Panc1 (cell line): ENCODE data around the gene TNNC2.

Source experiments
- CTCF ChIP-seq: fragments of 450-650 bp; IDR thresholded peaks from 2 replicates; pipeline ENCODE4 v1.5.1; 2017; ENCODE audit warnings: mild to moderate bottlenecking
- POLR2AphosphoS5 ChIP-seq: IDR thresholded peaks from 2 replicates; pipeline ENCODE4 v1.6.1; 2012; ENCODE audit warnings: mild to moderate bottlenecking, low read depth, low read length, moderate library complexity
- REST ChIP-seq, 2 experiments: IDR thresholded peaks; 2 replicates each; pipeline ENCODE4 v1.6.1; 2011 to 2012; ENCODE audit warnings: low read depth in 2 of 2, control low read depth in 1 of 2, low read length in 1 of 2, mild to moderate bottlenecking in 1 of 2, moderate library complexity in 1 of 2; ENCODE audit not compliant: insufficient read depth in 1 of 2
- SIN3A ChIP-seq: IDR thresholded peaks from 2 replicates; pipeline ENCODE4 v1.6.1; 2012; ENCODE audit warnings: low read depth, mild to moderate bottlenecking, low read length, moderate library complexity, borderline replicate concordance; ENCODE audit not compliant: insufficient read depth
- TCF7L2 ChIP-seq: IDR thresholded peaks from 2 replicates; pipeline ENCODE4 v1.6.1; 2011; ENCODE audit warnings: mild to moderate bottlenecking, low read depth, low read length, inconsistent platforms

DNA sequence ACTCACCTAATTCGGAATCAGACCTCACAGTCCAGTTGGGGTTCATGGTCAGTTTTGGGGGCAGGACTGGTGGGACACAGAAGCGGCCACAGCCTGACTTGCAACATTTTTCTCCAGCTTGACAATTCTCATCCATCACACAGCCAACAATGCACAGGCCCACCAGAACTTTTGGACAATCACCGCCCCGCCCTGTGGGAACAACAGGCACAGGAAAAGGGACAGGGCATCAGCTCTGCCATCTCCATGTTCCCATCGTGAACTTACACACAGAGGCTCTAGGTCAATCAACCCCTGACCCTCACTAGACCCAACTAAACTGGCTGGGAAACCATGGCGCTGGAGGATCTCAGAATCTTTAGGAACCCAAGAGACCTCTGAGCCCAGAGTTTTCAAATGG lies 51.7 kb downstream of the TNNC2 start:
- TF ChIP-seq CTCF (no peak), POLR2AphosphoS5 (no peak), REST (IDR thresholded peaks at IDR 0.05; ENCODE audit: insufficient read depth in 1 of 2, low read depth in 2 of 2, low read length in 1 of 2) (no peak), TCF7L2 (no peak), SIN3A (no peak)
